A549 (cell line): ENCODE data around the gene ROPN1. TPM values are rescaled to one million over a fixed set of nuclear protein-coding genes. Genes with fewer than 3 reads are reported as not detected.

Experiments
- ATAC-seq, 2 experiments: fragments of 200-7000 bp in 1 of 2; fragments of >200 bp in 1 of 2; cut with Nextera tagmentation in 1 of 2; cut with Tn5 transposase in 1 of 2; 3 replicates each; pipeline versions ENCODE4 v1.8.0 to v1.9.1; 2018 to 2020; ENCODE audit warnings: mild to moderate bottlenecking in 1 of 2, moderate library complexity in 1 of 2
- CTCF ChIA-PET: fragments of 300-600 bp; sonication (Branson Sonifier 250); formaldehyde crosslinking; extraction: SDS; loops from one replicate; lab custom pipeline; 2021; ENCODE audit warnings: antibody characterized with exemption, inconsistent platforms; lab: Yijun Ruan, JAX
- POLR2A ChIA-PET: fragments of 350-600 bp; formaldehyde crosslinking; extraction: SDS; loops from one replicate; lab custom pipeline; 2021; ENCODE audit warnings: antibody characterized with exemption, inconsistent platforms; lab: Yijun Ruan, JAX
- DNase-seq, 2 experiments: peaks; one replicate each; pipeline versions ENCODE4 v3.0.0 to v3.0.0-alpha.2; 2011 to 2016; ENCODE audit warnings: low read depth in 1 of 2, low spot score in 1 of 2
- FAIRE-seq: peaks from 2 replicates; lab custom pipeline; 2011; peaks lifted over from hg19 to GRCh38; lab: Jason Lieb, UNC
- H3K27ac ChIP-seq, 2 experiments: fragments of >200 bp; sonication (Bioruptor Twin); formaldehyde crosslinking; 3 replicates each; pipeline ENCODE4 v1.5.1; 2016 to 2017
- H3K4me1 ChIP-seq: fragments of >200 bp; sonication (Bioruptor Twin); formaldehyde crosslinking; 3 replicates; pipeline ENCODE4 v1.6.1; 2016
- H3K4me2 ChIP-seq: fragments of >200 bp; sonication (Bioruptor Twin); formaldehyde crosslinking; 3 replicates; pipeline ENCODE4 v1.6.1; 2016
- H3K4me3 ChIP-seq: fragments of >200 bp; sonication (Bioruptor Twin); formaldehyde crosslinking; 3 replicates; pipeline ENCODE4 v1.5.1; 2016
- H3K9me3 ChIP-seq: fragments of >200 bp; sonication (Bioruptor Twin); formaldehyde crosslinking; 3 replicates; pipeline ENCODE4 v1.6.1; 2016
- ATOH8 ChIP-seq: fragments of 250-450 bp; sonication (Bioruptor Pico); IDR thresholded peaks from 2 replicates; pipeline ENCODE4 v1.5.0; 2020; ENCODE audit warnings: low read depth, mild to moderate bottlenecking, moderate library complexity
- BHLHE40 ChIP-seq: IDR thresholded peaks from 2 replicates; pipeline ENCODE4 v1.6.1; 2012; ENCODE audit warnings: low read depth, low read length, inconsistent platforms
- CBX2 ChIP-seq: fragments of 200-600 bp; sonication (generic); IDR thresholded peaks from 2 replicates; pipeline ENCODE4 v1.6.1; 2016; ENCODE audit warnings: low read depth, mild to moderate bottlenecking, borderline replicate concordance
- CTCF ChIP-seq: fragments of >200 bp; sonication (Bioruptor Twin); formaldehyde crosslinking; IDR thresholded peaks from 3 replicates; pipeline ENCODE4 v1.5.1; 2016
- EHF ChIP-seq: fragments of 250-450 bp; sonication (Bioruptor Pico); IDR thresholded peaks from 2 replicates; pipeline ENCODE4 v1.5.0; 2020; ENCODE audit warnings: mild to moderate bottlenecking
- EHMT2 ChIP-seq: fragments of 200-600 bp; sonication (generic); IDR thresholded peaks from 2 replicates; pipeline ENCODE4 v1.6.1; 2016; ENCODE audit warnings: antibody characterized with exemption, low read depth, mild to moderate bottlenecking, moderate library complexity
- ELK1 ChIP-seq: fragments of 150-350 bp; IDR thresholded peaks from 2 replicates; pipeline ENCODE4 v1.6.1; 2014; ENCODE audit warnings: low read depth, mild to moderate bottlenecking, low read length
- EP300 ChIP-seq, 2 experiments: fragments of >200 bp; sonication (Bioruptor Twin); formaldehyde crosslinking; IDR thresholded peaks; 2 replicates in 1 of 2; 3 replicates in 1 of 2; pipeline ENCODE4 v1.6.1; 2016 to 2017
- HOXA7 ChIP-seq: fragments of 250-450 bp; sonication (Bioruptor Pico); IDR thresholded peaks from 2 replicates; pipeline ENCODE4 v1.5.0; 2020; ENCODE audit warnings: mild to moderate bottlenecking, moderate library complexity
- HOXB13 ChIP-seq: fragments of 250-450 bp; sonication (Bioruptor Pico); IDR thresholded peaks from 2 replicates; pipeline ENCODE4 v1.5.0; 2020; ENCODE audit warnings: low read depth, mild to moderate bottlenecking, moderate library complexity
- JUN ChIP-seq, 2 experiments: fragments of >200 bp; sonication (Bioruptor Twin); formaldehyde crosslinking; IDR thresholded peaks; 2 replicates in 1 of 2; 3 replicates in 1 of 2; pipeline ENCODE4 v1.6.1; 2016 to 2017
- KDM1A ChIP-seq: fragments of 200-600 bp; sonication (generic); IDR thresholded peaks from 2 replicates; pipeline ENCODE4 v1.6.1; 2016; ENCODE audit warnings: low read depth, mild to moderate bottlenecking
- MAX ChIP-seq: IDR thresholded peaks from 2 replicates; pipeline ENCODE4 v1.6.1; 2012
- RAD21 ChIP-seq, 2 experiments: fragments of >200 bp in 1 of 2; sonication (Bioruptor Twin) in 1 of 2; formaldehyde crosslinking in 1 of 2; IDR thresholded peaks in 1 of 2; conservative IDR thresholded peaks in 1 of 2; 2 replicates in 1 of 2; 3 replicates in 1 of 2; pipeline ENCODE4 v1.6.1; 2012 to 2018; ENCODE audit warnings: inconsistent platforms in 1 of 2
- USF2 ChIP-seq: fragments of 450-650 bp; IDR thresholded peaks from 2 replicates; pipeline ENCODE4 v1.6.1; 2014; ENCODE audit warnings: antibody characterized with exemption
- ZC3H11A ChIP-seq: fragments of 450-650 bp; IDR thresholded peaks from 2 replicates; pipeline ENCODE4 v1.6.1; 2014; ENCODE audit warnings: antibody characterized with exemption, mild to moderate bottlenecking
- ZNF302 ChIP-seq: fragments of 250-450 bp; sonication (Bioruptor Pico); IDR thresholded peaks from 2 replicates; pipeline ENCODE4 v1.9.0; 2021; ENCODE audit warnings: inconsistent platforms, mild to moderate bottlenecking, moderate library complexity
- WGBS: methylation state at CpG from one replicate; pipeline ENCODE4 v1.1.6; 2017; ENCODE audit errors: missing lambda C conversion rate; 5-methylcytosine and 5-hydroxymethylcytosine counted together
- polyA plus RNA-seq, 4 experiments: library from polyadenylated mRNA; depleted of rRNA in 3 of 4; stranded (reverse); fragments of >200 nt; fragmentation: RNase III in 1 of 4; extraction: RNeasy Plus Mini Kit Qiagen cat#74134 plus additional on column Dnase treatment in 1 of 4; gene quantifications; 2 replicates in 3 of 4; 3 replicates in 1 of 4; pipeline ENCODE4 v1.2.3, GENCODE V29; 2011 to 2017

The ROPN1 gene
- polyA plus RNA-seq, 2 of the 4 experiments (the other 2 are of a cell fraction) = not detected

GRCh38 chr3:123948449-123948848 is 43.5 kb downstream of the ROPN1 start (continued):
- TF ChIP-seq MAX = no peak
- no peak for TF ChIP-seq HOXB13 (CRISPR knock-in tag)
- TF ChIP-seq BHLHE40 = no peak
- no peak for TF ChIP-seq EHF (CRISPR knock-in tag)

- Histone ChIP-seq H3K4me3 (no peak overlapping the region), H3K4me1 (no peaks in the 10 kb centered on the region), H3K27ac (no peak overlapping the region), H3K9me3 (no peaks in the 10 kb centered on the region), H3K4me2 (no peak overlapping the region)
- ChIA-PET POLR2A (no interaction called here), CTCF (no interaction called here)
- no peak for ATAC-seq
- DNase-seq = no peak
- FAIRE-seq = no peak
- TF ChIP-seq EHMT2 (no peak), KDM1A (no peak), JUN (IDR thresholded peaks at IDR 0.05) (no peak), ZNF302 (no peak), HOXA7 (CRISPR knock-in tag) (no peak), ELK1 (no peak), USF2 (no peak)
These were observed 44.4 kb downstream of the ROPN1 start for GRCh38 chr3:123947482-123947881.

- POLR2A ChIA-PET = no interaction called here
- ATAC-seq (no peak), FAIRE-seq (no peak), DNase-seq (no peak)
- no peaks in the 10 kb centered on the region for H3K9me3 ChIP-seq
- no peak overlapping the region for H3K4me3 ChIP-seq
- no peak overlapping the region for H3K27ac ChIP-seq
- no peak overlapping the region for H3K4me2 ChIP-seq
- H3K4me1 ChIP-seq = no peaks in the 10 kb centered on the region
- CTCF ChIA-PET = interaction anchor here (1.1 to 3.0 kb wide), 3 partner anchors 11 to 290 kb away, joined by 3 to 11 read pairs (median 3); no protein-coding TSS in a partner anchor
- 84% methylated on average over 1 of the region's 1 CpG for WGBS
- peak; percentile 5; the same call in 1 of the 3 replicates for TF ChIP-seq CTCF
- no peak for TF ChIP-seq ZC3H11A
These were observed 50.4 kb downstream of the ROPN1 start for GRCh38 chr3:123941542-123941941.

GRCh38 chr3:123941121-123941520 is 50.8 kb downstream of the ROPN1 start:
- POLR2A ChIA-PET = interaction anchor here (0.6 kb wide), 1 partner anchor 14 kb away, joined by 3 read pairs; no protein-coding TSS in a partner anchor
- H3K4me3 ChIP-seq = no peak overlapping the region
- no peak overlapping the region for H3K4me2 ChIP-seq
- no peak overlapping the region for H3K27ac ChIP-seq
- no peaks in the 10 kb centered on the region for H3K9me3 ChIP-seq
- FAIRE-seq = no peak
- CTCF ChIA-PET = interaction anchor here (1.1 to 3.0 kb wide), 4 partner anchors 11 to 299 kb away, joined by 3 to 11 read pairs (median 3); no protein-coding TSS in a partner anchor
- no peak for ATAC-seq
- H3K4me1 ChIP-seq = no peaks in the 10 kb centered on the region
- peak; percentile 25; the same call in 2 of the 3 replicates for TF ChIP-seq CTCF
- TF ChIP-seq EP300 (IDR thresholded peaks at IDR 0.05) = no peak
- no peak for TF ChIP-seq CBX2
- TF ChIP-seq RAD21 (conservative IDR thresholded peaks at IDR 0.05 in 1 of 2, IDR thresholded peaks at IDR 0.05 in 1 of 2) = peak; percentile 20 to 37; a peak in 1 of 5 replicates
- no peak for TF ChIP-seq ATOH8 (CRISPR knock-in tag)
- WGBS = 65% methylated on average over 2 of the region's 2 CpGs
- no peak for DNase-seq
